ENCODE measurements around the gene KRT8. TPM values are rescaled to one million over a fixed set of nuclear protein-coding genes. Genes with fewer than 3 reads are reported as not detected.

Gene KRT8
- total and polyA plus RNA-seq, 2 of the 13 experiments (the other 11 are each of a cell fraction or from before 2014, with no cell fraction given) = 498 to 718 TPM

GRCh38 chr12:52946797-52947547 lies 42.1 kb upstream of the KRT8 start (continued):
- TF ChIP-seq ZNF142 (CRISPR knock-in tag; IDR thresholded peaks at IDR 0.05) = 0 out of 2 replicates have a peak, but pooled peaks have one; percentile 24
- peak; percentile 93 for TF ChIP-seq KAT2B (IDR thresholded peaks at IDR 0.05; ENCODE audit: borderline replicate concordance, low read depth, low read length)
- peak; percentile 76 for TF ChIP-seq ZSCAN25 (CRISPR knock-in tag; IDR thresholded peaks at IDR 0.05)
- no peak for TF ChIP-seq ZNF546 (CRISPR knock-in tag; conservative IDR thresholded peaks at IDR 0.05)
- TF ChIP-seq ZNF713 (CRISPR knock-in tag; IDR thresholded peaks at IDR 0.05) = no peak
- TF ChIP-seq HMGA1 (CRISPR knock-in tag; conservative IDR thresholded peaks at IDR 0.05) = no peak
- TF ChIP-seq ASH2L (IDR thresholded peaks at IDR 0.05; ENCODE audit: insufficient read length, low read depth, low read length) = peak; percentile 38
- no peak for TF ChIP-seq ZNF205 (CRISPR knock-in tag; IDR thresholded peaks at IDR 0.05)
- 0 out of 2 replicates have a peak, but pooled peaks have one; percentile 30 for TF ChIP-seq HOXD1 (CRISPR knock-in tag; IDR thresholded peaks at IDR 0.05)
- TF ChIP-seq PITX1 (CRISPR knock-in tag; IDR thresholded peaks at IDR 0.05) = peak; percentile 60; the same call in 1 of the 2 replicates
- no peak for TF ChIP-seq ZFP90 (CRISPR knock-in tag; IDR thresholded peaks at IDR 0.05; ENCODE audit: borderline replicate concordance)
- TF ChIP-seq NRL (CRISPR knock-in tag; IDR thresholded peaks at IDR 0.05; ENCODE audit: borderline replicate concordance) = 0 out of 2 replicates have a peak, but pooled peaks have one; percentile 24
- TF ChIP-seq GMEB1 (CRISPR knock-in tag; IDR thresholded peaks at IDR 0.05; ENCODE audit: borderline replicate concordance) = peak; percentile 30; the same call in 1 of the 2 replicates
- peak; percentile 52 for TF ChIP-seq FOSL2 (CRISPR knock-in tag; IDR thresholded peaks at IDR 0.05)
- TF ChIP-seq KDM2A (CRISPR knock-in tag; IDR thresholded peaks at IDR 0.05; ENCODE audit: borderline replicate concordance, low read depth) = peak; percentile 37; the same call in 1 of the 2 replicates
- 0 out of 2 replicates have a peak, but pooled peaks have one; percentile 63 for TF ChIP-seq ZNF512B (CRISPR knock-in tag; IDR thresholded peaks at IDR 0.05; ENCODE audit: borderline replicate concordance)
- TF ChIP-seq POLR2G (IDR thresholded peaks at IDR 0.05; ENCODE audit: low read depth, low read length) = peak; percentile 50
- TF ChIP-seq ZBTB7B (CRISPR knock-in tag; IDR thresholded peaks at IDR 0.05) = 0 out of 2 replicates have a peak, but pooled peaks have one; percentile 67
- no peak for TF ChIP-seq ZNF616 (CRISPR knock-in tag; IDR thresholded peaks at IDR 0.05; ENCODE audit: low read depth)
